GM23248 (cell line): ENCODE measurements around the gene PRSS8. TPM values are rescaled to one million over a fixed set of nuclear protein-coding genes. Genes with fewer than 3 reads are reported as not detected.
A peak's percentile ranks its signal among the peaks of the same experiment; 100 is the strongest.
"Not testable (repeated sequence)": the region's sequence is repeated elsewhere in the genome, so short reads cannot be mapped to it uniquely, and the experiment has no call there.

ENCODE experiments used
- DNase-seq: peaks from one replicate; pipeline ENCODE4 v3.0.0-alpha.2; 2015
- H2AFZ ChIP-seq: fragments of 200-600 bp; sonication (generic); 2 replicates; pipeline ENCODE4 v1.6.1; 2016; ENCODE audit warnings: antibody characterized with exemption
- H3F3A ChIP-seq: fragments of 200-600 bp; sonication (generic); 2 replicates; pipeline ENCODE4 v1.6.1; 2016; ENCODE audit warnings: mild to moderate bottlenecking, antibody characterized with exemption, mixed run types; ENCODE audit not compliant: insufficient read depth
- H3K27ac ChIP-seq: fragments of 200-600 bp; sonication (generic); 2 replicates; pipeline ENCODE4 v1.5.1; 2016; ENCODE audit warnings: mild to moderate bottlenecking
- H3K27me3 ChIP-seq: fragments of 200-600 bp; sonication (generic); replicated peaks from 2 replicates; pipeline ENCODE4 v1.6.1; 2016; ENCODE audit warnings: mild to moderate bottlenecking; ENCODE audit not compliant: insufficient read depth
- H3K36me3 ChIP-seq: fragments of 200-600 bp; sonication (generic); 2 replicates; pipeline ENCODE4 v1.6.1; 2016; ENCODE audit warnings: low read depth, mild to moderate bottlenecking
- H3K4me1 ChIP-seq: fragments of 200-600 bp; sonication (generic); 2 replicates; pipeline ENCODE4 v1.6.1; 2016; ENCODE audit warnings: mild to moderate bottlenecking; ENCODE audit not compliant: insufficient read depth
- H3K4me2 ChIP-seq: fragments of 200-600 bp; sonication (generic); one replicate; pipeline ENCODE4 v1.6.1; 2016; ENCODE audit warnings: mild to moderate bottlenecking; ENCODE audit not compliant: unreplicated experiment
- H3K4me3 ChIP-seq: fragments of 200-600 bp; sonication (generic); 2 replicates; pipeline ENCODE4 v1.5.1; 2016; ENCODE audit warnings: mild to moderate bottlenecking
- H3K79me2 ChIP-seq: fragments of 200-600 bp; sonication (generic); 2 replicates; pipeline ENCODE4 v1.6.1; 2016; ENCODE audit warnings: mild to moderate bottlenecking; ENCODE audit not compliant: insufficient read depth
- H3K9ac ChIP-seq: fragments of 200-600 bp; sonication (generic); 2 replicates; pipeline ENCODE4 v1.6.1; 2016; ENCODE audit warnings: mild to moderate bottlenecking
- H3K9me2 ChIP-seq: fragments of 200-600 bp; sonication (generic); 2 replicates; pipeline ENCODE4 v1.6.1; 2016; ENCODE audit warnings: mixed run types, mild to moderate bottlenecking, moderate library complexity; ENCODE audit not compliant: insufficient read depth
- H3K9me3 ChIP-seq: fragments of 200-600 bp; sonication (generic); one replicate; pipeline ENCODE4 v1.6.1; 2017; ENCODE audit warnings: low read depth
- H4K20me1 ChIP-seq: fragments of 200-600 bp; sonication (generic); 2 replicates; pipeline ENCODE4 v1.6.0; 2016; ENCODE audit not compliant: insufficient read depth
- EZH2 ChIP-seq: fragments of 200-600 bp; sonication (generic); IDR thresholded peaks from 2 replicates; pipeline ENCODE4 v1.6.1; 2018; ENCODE audit warnings: antibody characterized with exemption, mild to moderate bottlenecking; ENCODE audit not compliant: insufficient read depth, poor library complexity, severe bottlenecking
- EZH2phosphoT487 ChIP-seq: fragments of 200-600 bp; sonication (generic); IDR thresholded peaks from 2 replicates; pipeline ENCODE4 v1.6.1; 2018; ENCODE audit warnings: antibody characterized with exemption, moderate library complexity, mild to moderate bottlenecking, low read depth; ENCODE audit not compliant: insufficient read depth
- WGBS, 2 experiments: methylation state at CpG; one replicate each; pipeline ENCODE4 v1.1.6; 2015 to 2017; ENCODE audit warnings: low lambda C conversion rate in 2 of 2, low coverage in 1 of 2; ENCODE audit errors: missing lambda C conversion rate in 2 of 2; 5-methylcytosine and 5-hydroxymethylcytosine counted together
- in situ Hi-C: fragments of 300-500 bp; cut with MboI; formaldehyde crosslinking; loops from 2 replicates; pipeline ENCODE4 v1.15.0; 2020
- polyA plus RNA-seq: library from polyadenylated mRNA; unstranded; fragments of >200 nt; fragmentation: Nextera tagmentation; extraction: Ambion mirVana; gene quantifications from 2 replicates; pipeline ENCODE4 v1.2.1, GENCODE V29; 2016
- total RNA-seq: library from RNA; depleted of rRNA; stranded (reverse); fragments of >200 nt; shearing (Covaris generic); gene quantifications from 2 replicates; pipeline ENCODE4 v1.2.3, GENCODE V29; 2014

The PRSS8 gene
- total and polyA plus RNA-seq, 2 experiments from 2014 or later: not detected

GRCh38 chr16:31138621-31139578, 3.4 kb upstream of the PRSS8 start:
- H4K20me1 ChIP-seq: no peaks in the 10 kb centered on the region
- in situ Hi-C loops: no loop called here
- DNase-seq: peak; percentile 60
- no peak overlapping the region for H3K27ac ChIP-seq
- no peaks in the 10 kb centered on the region for H3K9me3 ChIP-seq
- no peak overlapping the region for H3K4me3 ChIP-seq
- H3K4me2 ChIP-seq: no peak overlapping the region
- peaks cover 15% of the 10 kb centered on the region for H3K4me1 ChIP-seq
- no peak for TF ChIP-seq EZH2phosphoT487
- no peak for TF ChIP-seq EZH2
- H3K27me3 ChIP-seq: no peaks in the 10 kb centered on the region
- H3K9me2 ChIP-seq: no peaks in the 10 kb centered on the region
- no peak overlapping the region for H3K9ac ChIP-seq
- H3K36me3 ChIP-seq: no peaks in the 10 kb centered on the region
- no peaks in the 10 kb centered on the region for H3K79me2 ChIP-seq
- H2AFZ ChIP-seq: peak overlapping the region; percentile 56; the same call in 1 of the 2 replicates
- WGBS, 2 experiments: 56 to 60% methylated on average over 20 to 23 of the region's 27 CpGs
- H3F3A ChIP-seq: 0 out of 2 replicates have a peak, but pooled peaks cover 9% of the 10 kb centered on the region

GRCh38 chr16:31136822-31137499, 1.4 kb upstream of the PRSS8 start:
- H2AFZ ChIP-seq, H3K4me2 ChIP-seq, H3K27me3 ChIP-seq, H3K9me3 ChIP-seq, H3F3A ChIP-seq, H4K20me1 ChIP-seq, H3K79me2 ChIP-seq, H3K9ac ChIP-seq, H3K36me3 ChIP-seq, DNase-seq, H3K9me2 ChIP-seq, H3K27ac ChIP-seq, H3K4me3 ChIP-seq, in situ Hi-C loops: not testable (repeated sequence)
- peaks cover 15% of the 10 kb centered on the region for H3K4me1 ChIP-seq
- WGBS, 2 experiments: 87 to 88% methylated on average over 20 of the region's 20 CpGs

- Histone ChIP-seq H3K4me1 (peaks cover 8% of the 10 kb centered on the region), H3K79me2 (no peaks in the 10 kb centered on the region)
- in situ Hi-C loops: no loop called here
These were observed 748 bp upstream of the PRSS8 start for GRCh38 chr16:31136287-31136662.

GRCh38 chr16:31134625-31135534, 647 bp downstream of the PRSS8 start:
- Histone ChIP-seq H3K9me2 (no peaks in the 10 kb centered on the region), H4K20me1 (no peaks in the 10 kb centered on the region), H3K79me2 (no peaks in the 10 kb centered on the region), H3K4me1 (peaks cover 8% of the 10 kb centered on the region; the same call in 1 of the 2 replicates), H3K36me3 (no peaks in the 10 kb centered on the region), H3K27ac (no peak overlapping the region), H3K27me3 (no peaks in the 10 kb centered on the region), H2AFZ (no peak overlapping the region), H3K4me3 (no peak overlapping the region), H3F3A (no peaks in the 10 kb centered on the region), H3K9me3 (no peaks in the 10 kb centered on the region), H3K9ac (no peak overlapping the region), H3K4me2 (no peak overlapping the region)
- in situ Hi-C loops: no loop called here
- WGBS, 2 experiments: 28 to 29% methylated on average over 18 of the region's 18 CpGs
- DNase-seq: peak; percentile 10
- no peak for TF ChIP-seq EZH2
- no peak for TF ChIP-seq EZH2phosphoT487

More at GRCh38 chr16:31136287-31136662, 748 bp upstream of the PRSS8 start:
- Histone ChIP-seq H3K36me3 (no peaks in the 10 kb centered on the region), H3F3A (0 out of 2 replicates have a peak, but pooled peaks cover 2% of the 10 kb centered on the region), H3K4me2 (no peak overlapping the region), H3K27me3 (no peaks in the 10 kb centered on the region), H4K20me1 (no peaks in the 10 kb centered on the region), H3K9ac (no peak overlapping the region), H3K27ac (no peak overlapping the region), H2AFZ (no peak overlapping the region), H3K9me2 (no peaks in the 10 kb centered on the region), H3K9me3 (no peaks in the 10 kb centered on the region), H3K4me3 (no peak overlapping the region)
- DNase-seq: no peak
- TF ChIP-seq EZH2 (no peak), EZH2phosphoT487 (no peak)
- WGBS, 2 experiments: 91 to 95% methylated on average over 6 of the region's 6 CpGs
